Ovary (tissue), 3 donors: ENCODE results near the gene IGF2BP3.

Source experiments
- EP300 ChIP-seq: sonication (generic); formaldehyde crosslinking; IDR thresholded peaks from one replicate; pipeline ENCODE4 v1.6.1; 2017; ENCODE audit warnings: antibody characterized with exemption
- POLR2A ChIP-seq: fragments of 450-650 bp; IDR thresholded peaks from one replicate; pipeline ENCODE4 v1.6.1; 2017; ENCODE audit warnings: antibody characterized with exemption, mild to moderate bottlenecking, moderate library complexity
- TF ChIP-seq, protein P1 (sequence below), 3 donors: fragments of 450-650 bp in 2 of 3; fragments of 200-600 bp in 1 of 3; IDR thresholded peaks; one replicate each; pipeline versions ENCODE4 v1.5.1 to v1.8.0; 2016 to 2022; ENCODE audit warnings: antibody characterized with exemption in 3 of 3, mild to moderate bottlenecking in 1 of 3
- donor health status: DM: no; HTN: no; CAD: no.

DNA sequence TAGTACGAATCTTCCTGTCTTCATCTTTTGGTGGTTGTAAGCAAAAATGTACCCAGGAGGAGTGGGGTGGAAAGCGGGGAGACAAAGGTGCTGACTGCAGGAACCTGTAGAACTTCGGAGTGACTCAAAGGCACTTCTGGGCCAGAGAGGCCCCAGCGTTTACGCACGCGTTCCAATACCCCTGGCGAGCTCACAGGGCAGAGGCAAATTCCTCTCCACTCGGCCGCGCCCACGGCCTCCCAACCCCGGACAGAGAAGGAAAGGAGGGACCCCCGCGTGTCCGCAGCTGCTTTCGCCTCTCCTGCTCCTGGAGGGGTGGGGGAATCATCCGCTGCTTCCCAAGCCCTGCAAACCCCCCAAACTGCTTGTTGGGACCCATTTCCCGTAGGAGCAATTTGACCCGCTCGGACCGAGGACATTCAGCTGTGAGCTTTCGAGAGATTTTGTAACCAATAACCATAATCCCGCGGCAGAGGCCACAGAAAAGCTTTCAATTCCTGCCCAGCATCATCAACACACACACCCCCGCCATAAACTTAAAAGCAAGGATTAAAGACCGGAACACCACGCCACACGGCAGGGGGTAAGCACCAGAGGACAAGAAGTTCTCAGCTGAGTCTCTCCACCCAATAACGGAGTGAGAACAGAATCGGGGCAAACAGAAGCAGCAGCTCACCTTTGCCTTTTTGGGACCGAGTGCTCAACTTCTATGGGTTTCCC lies 2.3 kb downstream of the IGF2BP3 start:
- TF ChIP-seq, protein P1, sequence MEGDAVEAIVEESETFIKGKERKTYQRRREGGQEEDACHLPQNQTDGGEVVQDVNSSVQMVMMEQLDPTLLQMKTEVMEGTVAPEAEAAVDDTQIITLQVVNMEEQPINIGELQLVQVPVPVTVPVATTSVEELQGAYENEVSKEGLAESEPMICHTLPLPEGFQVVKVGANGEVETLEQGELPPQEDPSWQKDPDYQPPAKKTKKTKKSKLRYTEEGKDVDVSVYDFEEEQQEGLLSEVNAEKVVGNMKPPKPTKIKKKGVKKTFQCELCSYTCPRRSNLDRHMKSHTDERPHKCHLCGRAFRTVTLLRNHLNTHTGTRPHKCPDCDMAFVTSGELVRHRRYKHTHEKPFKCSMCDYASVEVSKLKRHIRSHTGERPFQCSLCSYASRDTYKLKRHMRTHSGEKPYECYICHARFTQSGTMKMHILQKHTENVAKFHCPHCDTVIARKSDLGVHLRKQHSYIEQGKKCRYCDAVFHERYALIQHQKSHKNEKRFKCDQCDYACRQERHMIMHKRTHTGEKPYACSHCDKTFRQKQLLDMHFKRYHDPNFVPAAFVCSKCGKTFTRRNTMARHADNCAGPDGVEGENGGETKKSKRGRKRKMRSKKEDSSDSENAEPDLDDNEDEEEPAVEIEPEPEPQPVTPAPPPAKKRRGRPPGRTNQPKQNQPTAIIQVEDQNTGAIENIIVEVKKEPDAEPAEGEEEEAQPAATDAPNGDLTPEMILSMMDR (IDR thresholded peaks at IDR 0.05): no peak
- TF ChIP-seq POLR2A (no peak), EP300 (no peak)
